NAMALWA (cell line): ENCODE data around the gene RASAL2.
"Not testable (repeated sequence)": the region's sequence is repeated elsewhere in the genome, so short reads cannot be mapped to it uniquely, and the experiment has no call there.

Experiments used
- DNase-seq: peaks from one replicate; pipeline ENCODE4 v3.0.0-alpha.2; 2015; ENCODE audit warnings: low spot score

RASAL2 gene

DNA sequence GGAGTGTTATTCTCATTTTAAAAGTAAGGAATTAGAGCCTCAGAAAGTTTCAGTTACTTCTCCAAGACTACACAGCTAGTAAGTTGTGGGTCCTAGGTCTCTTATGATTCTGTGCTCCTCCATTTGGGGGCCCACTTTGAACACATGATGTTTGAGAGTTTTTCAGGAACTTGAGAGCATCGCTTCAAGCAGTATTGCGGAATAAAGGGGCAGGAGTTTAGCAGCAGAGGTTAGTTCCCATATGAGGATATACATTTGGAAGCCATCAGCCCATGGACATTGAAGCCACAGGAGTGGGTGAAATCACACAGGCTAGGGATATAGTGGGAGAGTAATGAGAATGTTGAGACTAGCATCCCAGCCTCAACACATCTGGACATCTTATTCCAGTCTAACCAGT, 143.2 kb downstream of the RASAL2 start:
- no peak for DNase-seq

DNA sequence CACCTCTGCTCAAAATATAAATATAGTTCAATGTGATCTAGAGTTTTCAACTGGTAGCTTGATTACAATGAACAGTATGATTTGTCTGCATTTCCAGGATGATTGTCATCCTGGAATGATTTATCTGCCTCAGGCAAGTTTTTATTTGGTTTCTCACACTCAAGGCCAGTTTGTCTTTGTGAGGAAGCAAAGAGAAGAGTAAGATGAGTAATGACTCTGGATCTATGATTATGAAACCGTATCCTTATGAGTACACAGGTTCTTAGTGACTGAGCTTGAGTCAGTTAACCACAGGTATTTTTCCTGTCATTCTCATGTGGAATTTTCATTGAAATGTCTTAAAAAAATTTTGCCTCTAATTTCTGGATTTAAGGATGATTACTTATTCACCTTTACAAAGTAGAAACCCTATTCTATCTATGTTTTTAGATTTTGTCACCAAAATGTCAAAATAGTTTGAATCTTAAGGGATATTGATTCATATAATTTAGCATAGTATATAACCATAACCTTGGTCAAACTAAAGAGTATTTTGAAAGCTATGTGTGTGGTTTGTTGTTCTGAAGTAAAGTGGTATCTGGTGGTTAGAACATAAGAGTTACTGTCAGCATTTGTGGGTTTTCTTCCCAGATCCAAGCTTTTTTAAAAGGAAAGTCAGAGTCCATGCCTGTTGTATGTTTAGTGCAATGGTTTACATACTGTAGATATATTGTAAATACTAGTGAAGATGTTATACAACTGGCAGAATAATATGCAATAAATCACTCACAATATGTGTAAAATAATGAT, 145.0 kb downstream of the RASAL2 start:
- DNase-seq, result no peak

DNA sequence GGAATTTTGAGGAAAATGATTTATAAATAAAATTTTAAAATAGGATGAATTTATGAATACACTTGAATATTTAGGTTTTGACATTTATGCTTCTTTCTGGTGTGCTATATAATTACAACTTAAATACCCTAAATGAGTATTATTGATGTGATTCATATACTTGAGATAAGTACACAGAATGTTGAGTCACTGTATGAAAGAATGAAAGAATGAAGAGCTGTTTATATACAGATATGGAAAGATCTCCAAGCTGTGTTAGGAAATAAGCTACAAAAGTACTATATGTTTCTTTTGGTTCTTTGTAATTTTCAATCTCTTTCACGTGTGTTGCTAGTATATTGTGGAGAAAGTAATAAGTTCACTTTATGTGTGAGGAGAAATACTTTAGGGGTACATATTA, 147.2 kb downstream of the RASAL2 start:
- DNase-seq, result no peak

DNA sequence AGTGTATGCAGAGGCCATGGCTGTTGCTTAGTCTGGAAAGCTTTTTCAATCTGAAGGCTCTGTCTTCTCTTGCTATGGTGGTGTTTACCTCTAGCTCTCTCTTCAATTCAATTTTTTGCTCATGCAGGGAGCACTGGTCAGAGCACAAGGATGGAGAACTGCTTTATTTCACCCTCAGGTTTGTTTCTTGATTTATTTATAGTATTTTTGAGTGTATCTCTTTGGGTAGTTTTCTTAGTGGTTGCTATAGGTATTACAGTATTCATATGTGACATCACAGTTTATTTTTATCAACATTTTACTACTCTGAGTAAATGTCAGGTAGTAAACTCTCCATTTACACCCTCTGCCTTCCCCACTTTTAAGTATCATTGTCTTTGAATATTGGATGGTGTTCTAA, 147.9 kb downstream of the RASAL2 start:
- peak; percentile 30 for DNase-seq

GRCh38 chr1:178243119-178243518, 149.2 kb downstream of the RASAL2 start:
- DNase-seq, result no peak

- no peak for DNase-seq
Measured at GRCh38 chr1:178243890-178244289, 150.0 kb downstream of the RASAL2 start.

DNA sequence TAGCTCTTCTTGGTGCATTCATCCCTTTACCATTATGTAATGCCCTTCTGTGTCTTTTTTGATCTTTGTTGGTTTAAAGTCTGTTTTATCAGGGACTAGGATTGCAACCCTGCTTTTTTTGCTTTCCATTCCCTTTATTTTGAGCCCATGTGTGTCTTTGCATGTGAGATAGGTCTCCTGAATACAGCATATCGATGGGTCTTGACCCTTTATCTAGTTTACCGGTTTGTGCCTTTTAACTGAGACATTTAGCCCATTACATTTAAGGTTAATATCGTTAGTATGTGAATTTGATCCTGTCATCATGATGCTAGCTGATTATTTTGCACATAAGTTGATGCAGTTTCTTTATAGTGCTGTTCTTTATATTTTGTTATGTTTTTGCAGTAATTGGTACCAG, 154.4 kb downstream of the RASAL2 start:
- DNase-seq, result not testable (repeated sequence)

GRCh38 chr1:178253581-178253980, 159.7 kb downstream of the RASAL2 start:
- DNase-seq, result not testable (repeated sequence)

- no peak for DNase-seq
Measured at GRCh38 chr1:178254433-178254832, 160.5 kb downstream of the RASAL2 start.

- no peak for DNase-seq
Measured at GRCh38 chr1:178258536-178258935, 164.6 kb downstream of the RASAL2 start.

GRCh38 chr1:178262120-178262500, 168.2 kb downstream of the RASAL2 start:
- no peak for DNase-seq

DNA sequence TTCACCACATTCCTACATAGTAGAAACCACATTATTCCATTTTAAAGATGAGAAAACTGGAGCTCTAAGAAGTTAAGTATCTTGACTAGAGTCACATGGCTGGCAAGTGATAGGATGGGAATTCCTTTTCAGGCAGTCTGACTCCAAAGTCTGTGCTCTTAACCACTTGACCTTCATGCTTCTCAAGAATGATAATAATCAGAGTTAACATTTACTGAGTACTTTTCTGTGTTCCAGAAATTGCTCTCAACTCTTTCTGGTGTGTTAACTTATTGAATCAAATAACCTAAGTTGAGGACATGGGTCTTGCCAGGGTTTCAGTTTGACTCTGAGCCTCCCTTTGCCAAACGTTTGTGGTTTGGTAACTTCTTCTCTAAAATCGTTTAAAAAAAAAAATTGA, 169.4 kb downstream of the RASAL2 start:
- DNase-seq, result no peak

- DNase-seq, result no peak
Measured at GRCh38 chr1:178266113-178266512, 172.2 kb downstream of the RASAL2 start.

DNA sequence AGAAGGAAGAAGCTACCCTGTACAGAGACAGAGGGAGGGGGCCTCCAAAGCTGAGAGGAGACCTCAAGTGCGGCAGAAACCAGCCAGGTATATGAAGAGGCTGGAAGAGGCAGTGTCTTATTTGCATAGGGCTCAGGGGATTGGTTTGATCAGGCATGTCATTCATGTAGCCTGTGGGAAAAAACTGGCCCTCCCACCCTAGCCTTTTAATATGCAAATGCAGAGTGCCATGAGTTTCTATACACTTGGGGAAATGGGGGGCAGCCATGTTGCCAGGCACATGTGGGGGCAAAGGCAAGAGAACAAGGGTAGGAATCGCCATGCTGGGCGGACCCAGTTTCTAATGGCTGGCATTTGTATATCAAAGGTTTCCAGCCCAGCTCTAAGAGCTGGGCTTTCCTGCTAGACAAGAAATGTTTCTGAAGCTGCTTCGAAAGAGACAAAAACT, 172.7 kb downstream of the RASAL2 start:
- DNase-seq, result no peak

DNA sequence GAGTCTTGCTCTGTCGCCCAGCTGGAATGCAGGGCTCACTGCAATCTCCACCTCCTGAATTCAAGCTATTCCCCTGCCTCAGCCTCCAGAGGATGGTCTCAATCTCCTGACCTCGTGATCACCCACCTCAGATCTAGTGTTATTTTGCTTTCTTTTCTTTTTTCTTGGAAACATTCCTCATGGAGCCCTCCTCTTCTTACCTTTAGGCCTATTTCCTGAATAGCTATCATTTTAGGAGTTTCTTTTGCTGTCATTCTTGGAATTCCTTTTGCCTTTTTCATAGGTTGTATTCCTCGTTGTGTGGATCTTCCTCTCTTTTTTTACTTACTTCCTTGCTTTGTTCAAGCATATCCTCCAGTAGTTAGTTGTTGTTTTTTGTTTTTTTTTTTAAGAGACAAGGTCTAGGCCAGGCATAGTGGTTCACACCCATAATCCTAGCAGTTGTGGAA, 173.8 kb downstream of the RASAL2 start:
- DNase-seq, result no peak

DNA sequence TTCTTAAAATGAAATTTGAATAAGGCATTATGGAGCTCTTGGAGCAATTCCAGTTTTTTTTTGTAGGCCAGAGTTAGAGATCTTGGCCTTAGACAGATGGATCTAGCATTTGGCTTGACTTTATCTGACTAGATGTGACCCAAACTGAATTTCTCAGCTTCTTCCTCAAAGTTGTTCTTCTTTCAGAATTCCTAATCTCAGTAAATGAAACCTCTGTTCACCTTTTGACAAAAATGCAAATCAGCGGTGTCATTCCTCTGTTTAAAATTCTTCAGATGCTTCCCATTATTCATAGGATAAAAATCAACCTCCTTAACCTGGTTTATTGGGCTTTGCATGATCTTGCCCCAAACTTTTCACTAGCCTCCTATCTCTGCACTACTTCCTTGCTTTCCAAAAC, 177.6 kb downstream of the RASAL2 start:
- DNase-seq, result no peak

- no peak for DNase-seq
Measured at GRCh38 chr1:178273707-178274410, 180.0 kb downstream of the RASAL2 start.

- DNase-seq, result no peak
Measured at GRCh38 chr1:178275049-178275448, 181.1 kb downstream of the RASAL2 start.

GRCh38 chr1:178275553-178275952, 181.6 kb downstream of the RASAL2 start:
- no peak for DNase-seq

- DNase-seq, result no peak
Measured at GRCh38 chr1:178277793-178278530, 184.1 kb downstream of the RASAL2 start.

DNA sequence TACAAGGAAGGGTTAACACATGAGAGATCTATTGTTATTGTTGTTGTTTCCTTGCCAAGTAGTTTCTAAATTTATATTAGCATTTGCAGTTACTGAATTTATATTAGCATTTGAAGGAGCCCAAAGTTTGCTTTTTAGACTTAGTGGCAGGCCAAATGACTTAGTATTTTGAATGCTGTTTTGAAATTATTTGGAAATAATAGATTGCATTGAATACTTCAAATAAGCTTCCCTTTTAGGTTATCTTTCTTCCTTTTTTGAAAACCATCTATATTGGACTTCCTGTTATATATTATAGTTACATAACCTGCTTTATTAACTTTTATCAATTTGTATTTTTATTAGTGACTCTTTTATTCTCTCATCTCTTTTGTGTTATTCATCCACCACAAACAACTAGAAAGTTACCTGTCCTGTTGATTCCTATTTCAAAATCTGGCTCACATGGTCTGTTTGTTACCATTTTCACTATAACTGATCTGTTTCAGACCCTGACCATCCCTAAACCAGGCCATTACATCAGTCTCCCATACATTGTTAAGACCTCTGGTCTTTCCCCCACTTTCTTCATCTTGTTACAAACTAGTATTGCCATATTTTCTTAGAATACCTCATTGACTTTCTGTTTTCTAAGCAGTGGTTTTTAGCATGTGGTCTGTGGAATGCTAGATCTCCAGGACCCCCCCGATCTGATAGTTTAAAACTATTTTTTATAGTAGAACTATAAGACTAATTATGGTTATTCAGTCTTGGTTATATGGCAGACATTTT, 185.2 kb downstream of the RASAL2 start:
- DNase-seq, result no peak

DNA sequence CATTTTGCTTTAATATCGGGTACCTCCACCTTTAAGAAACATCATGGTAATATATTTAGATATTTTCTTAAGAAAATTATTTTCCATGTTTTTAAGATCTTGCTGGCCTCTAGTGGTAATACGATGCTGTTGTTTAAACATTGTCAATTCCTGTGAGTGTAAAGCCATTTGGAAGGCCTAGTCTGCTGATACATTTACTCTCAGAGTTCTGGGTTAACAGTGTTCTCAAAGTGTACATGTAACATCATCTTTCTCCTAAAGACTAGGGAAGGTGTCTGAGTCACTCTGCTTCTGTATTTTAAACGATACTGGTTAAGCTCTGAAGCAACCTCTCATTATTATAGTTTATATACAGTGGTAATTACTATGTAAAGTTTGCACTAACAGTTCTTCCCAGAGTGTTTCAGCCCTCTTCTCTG, 189.1 kb downstream of the RASAL2 start:
- peak; percentile 57 for DNase-seq
